ENCODE data around the gene GMEB2. TPM values are rescaled to one million over a fixed set of nuclear protein-coding genes. Genes with fewer than 3 reads are reported as not detected.

GMEB2 gene
- total and polyA plus RNA-seq, 10 of the 15 experiments (the other 5 are each of a cell fraction or from before 2014, with no cell fraction given): 0.08 to 15.1 (median 6.9) TPM

GRCh38 chr20:63627129-63627750 is 339 bp upstream of the GMEB2 start (continued):
- TF ChIP-seq, protein P1, sequence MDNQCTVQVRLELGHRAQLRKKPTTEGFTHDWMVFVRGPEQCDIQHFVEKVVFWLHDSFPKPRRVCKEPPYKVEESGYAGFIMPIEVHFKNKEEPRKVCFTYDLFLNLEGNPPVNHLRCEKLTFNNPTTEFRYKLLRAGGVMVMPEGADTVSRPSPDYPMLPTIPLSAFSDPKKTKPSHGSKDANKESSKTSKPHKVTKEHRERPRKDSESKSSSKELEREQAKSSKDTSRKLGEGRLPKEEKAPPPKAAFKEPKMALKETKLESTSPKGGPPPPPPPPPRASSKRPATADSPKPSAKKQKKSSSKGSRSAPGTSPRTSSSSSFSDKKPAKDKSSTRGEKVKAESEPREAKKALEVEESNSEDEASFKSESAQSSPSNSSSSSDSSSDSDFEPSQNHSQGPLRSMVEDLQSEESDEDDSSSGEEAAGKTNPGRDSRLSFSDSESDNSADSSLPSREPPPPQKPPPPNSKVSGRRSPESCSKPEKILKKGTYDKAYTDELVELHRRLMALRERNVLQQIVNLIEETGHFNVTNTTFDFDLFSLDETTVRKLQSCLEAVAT (IDR thresholded peaks at IDR 0.05): no peak
- TF ChIP-seq WRNIP1 (IDR thresholded peaks at IDR 0.05; ENCODE audit: borderline replicate concordance, low read depth, low read length): no peak
- peak; percentile 39; the same call in 1 of the 2 replicates for TF ChIP-seq NR2F1 (conservative IDR thresholded peaks at IDR 0.05)
- TF ChIP-seq BHLHE40 (IDR thresholded peaks at IDR 0.05; ENCODE audit: borderline replicate concordance in 1 of 2, low read depth in 2 of 2, low read length in 1 of 2): peak in 1 of 2 experiments; percentile 65; a peak in 2 of 4 replicates
- TF ChIP-seq ELK1 (IDR thresholded peaks at IDR 0.05; ENCODE audit: low read depth, low read length): no peak
- no peak for TF ChIP-seq EED (IDR thresholded peaks at IDR 0.05; ENCODE audit: low read depth)
- TF ChIP-seq KAT2A (conservative IDR thresholded peaks at IDR 0.05; ENCODE audit: control insufficient read depth, low read depth, low read length): no peak
- TF ChIP-seq CREM (IDR thresholded peaks at IDR 0.05; ENCODE audit: low read depth): peak; percentile 27; the same call in 1 of the 2 replicates
- no peak for TF ChIP-seq ASH2L (IDR thresholded peaks at IDR 0.05; ENCODE audit: borderline replicate concordance, low read depth)
- no peak for TF ChIP-seq CBX5 (IDR thresholded peaks at IDR 0.05; ENCODE audit: low read depth)
- TF ChIP-seq CEBPB (IDR thresholded peaks at IDR 0.05; ENCODE audit: borderline replicate concordance in 1 of 2, low read depth in 2 of 2, low read length in 2 of 2): no peak
- peak; percentile 35; the same call in 1 of the 2 replicates for TF ChIP-seq YY1 (IDR thresholded peaks at IDR 0.05; ENCODE audit: low read depth, low read length)
- no peak for TF ChIP-seq KDM1A (IDR thresholded peaks at IDR 0.05; ENCODE audit: borderline replicate concordance)
- TF ChIP-seq MXI1 (IDR thresholded peaks at IDR 0.05; ENCODE audit: low read depth, low read length): peak; percentile 100
- no peak for TF ChIP-seq CUX1 (IDR thresholded peaks at IDR 0.05; ENCODE audit: insufficient replicate concordance, low read depth, low read length)
- peak; percentile 34; the same call in 1 of the 2 replicates for TF ChIP-seq RELB (IDR thresholded peaks at IDR 0.05; ENCODE audit: low read depth)
- no peak for TF ChIP-seq NR2C2 (IDR thresholded peaks at IDR 0.05; ENCODE audit: borderline replicate concordance, control insufficient read depth, insufficient read length, low read depth)
- peak; percentile 87 for TF ChIP-seq DPF2 (IDR thresholded peaks at IDR 0.05)
- TF ChIP-seq POLR2AphosphoS5 (IDR thresholded peaks at IDR 0.05; ENCODE audit: low read length): peak; percentile 84; the same call in 1 of the 2 replicates
- TF ChIP-seq BRCA1 (IDR thresholded peaks at IDR 0.05; ENCODE audit: low read depth, low read length): no peak
- peak; percentile 66; the same call in 1 of the 2 replicates for TF ChIP-seq ZBED1 (IDR thresholded peaks at IDR 0.05; ENCODE audit: borderline replicate concordance)
